Measurements from ENCODE around the gene ALLC. TPM values are rescaled to one million over a fixed set of nuclear protein-coding genes. Genes with fewer than 3 reads are reported as not detected.

Gene ALLC
- total RNA-seq, 1 experiment from 2014 or later, result not detected

DNA sequence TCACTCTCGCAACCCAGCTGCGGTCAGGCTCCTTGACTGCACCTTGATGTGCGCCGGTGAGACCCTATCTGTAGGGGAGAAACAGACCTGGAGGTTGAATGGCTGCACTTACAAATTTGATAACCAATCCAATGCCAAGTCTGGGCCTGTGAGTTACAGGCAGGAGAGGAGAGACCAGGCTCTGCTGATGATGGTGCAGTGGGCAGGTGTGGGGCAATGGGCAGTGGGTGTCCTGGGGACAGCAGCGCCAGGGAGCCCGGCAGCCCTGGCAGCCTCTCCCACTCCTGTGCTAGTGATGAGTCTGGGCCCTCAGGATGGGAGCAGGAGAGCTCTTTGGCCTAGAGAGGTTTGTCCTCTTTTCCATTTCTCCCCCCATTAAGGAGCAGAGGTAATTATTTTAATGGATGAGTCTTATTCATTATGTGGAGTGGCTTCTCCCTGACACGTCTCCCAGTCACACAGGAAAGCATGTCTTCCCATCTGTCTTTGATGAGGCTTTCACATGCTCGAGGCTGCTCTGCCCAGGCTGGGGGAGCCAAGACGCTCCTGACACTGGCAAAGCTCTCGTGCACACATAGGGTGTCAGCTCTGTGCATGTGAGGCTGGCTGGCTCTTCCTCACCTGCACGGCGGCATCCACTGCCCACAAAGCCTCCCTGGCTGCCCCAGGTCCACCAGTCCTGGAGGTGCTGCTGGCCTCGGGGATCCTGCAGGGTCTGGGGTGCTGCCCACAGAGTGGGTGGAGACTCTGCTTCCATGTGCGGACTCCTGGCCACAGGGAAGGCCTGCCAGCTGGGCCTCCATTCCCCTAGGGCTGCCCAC is 10.0 kb upstream of the ALLC start:
- no peaks in the 10 kb centered on the region for H3K27me3 ChIP-seq (ENCODE audit: low read length)
- H3K9me2 ChIP-seq (replicated peaks; ENCODE audit: insufficient read depth, low read length), result no peaks in the 10 kb centered on the region
- no peak overlapping the region for H2AFZ ChIP-seq (ENCODE audit: low read length)
- no peak overlapping the region for H3K4me2 ChIP-seq (ENCODE audit: low read depth, low read length, poor library complexity, severe bottlenecking)
- no peak overlapping the region for H3K27ac ChIP-seq (ENCODE audit: low read length)
- H3K36me3 ChIP-seq (ENCODE audit: insufficient read depth, low read length), result no peaks in the 10 kb centered on the region
- H4K20me1 ChIP-seq (ENCODE audit: insufficient read depth, low read depth, low read length), result no peaks in the 10 kb centered on the region
- H3K4me1 ChIP-seq (ENCODE audit: low read length), result peaks cover 19% of the 10 kb centered on the region
- H3K9ac ChIP-seq (ENCODE audit: low read length), result no peak overlapping the region
- H3K9me3 ChIP-seq (ENCODE audit: low read length), result no peaks in the 10 kb centered on the region
- H3K4me3 ChIP-seq (ENCODE audit: low read length), result no peak overlapping the region
- H3K79me2 ChIP-seq (ENCODE audit: low read length), result no peaks in the 10 kb centered on the region
- no peak for DNase-seq

DNA sequence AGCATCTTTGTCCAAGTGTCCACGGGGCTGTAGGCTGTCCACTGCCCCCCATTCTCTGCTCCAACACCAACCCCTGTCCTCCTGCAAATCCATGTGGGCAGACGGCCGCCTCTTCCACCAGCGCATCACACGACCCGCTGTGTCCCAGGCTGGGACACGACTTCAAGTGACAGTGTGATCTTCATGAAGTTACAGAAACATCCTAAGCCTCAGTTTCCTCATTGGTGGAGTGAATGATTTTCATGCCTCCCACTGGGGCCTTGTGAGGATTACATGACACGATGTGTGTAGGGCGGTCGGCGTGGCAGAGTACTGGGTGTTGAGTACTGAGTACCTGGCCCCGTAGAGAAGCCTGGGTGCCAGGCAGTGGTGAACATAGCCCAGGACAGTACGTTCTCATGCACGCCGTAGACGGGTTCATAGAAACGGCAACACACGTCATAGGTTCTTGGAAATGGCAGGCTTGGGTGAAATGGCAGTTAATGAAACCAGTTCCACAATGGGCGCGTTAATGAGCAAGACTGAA is 9.3 kb upstream of the ALLC start:
- Histone ChIP-seq H3K4me3 (ENCODE audit: low read length) (no peak overlapping the region), H3K9ac (ENCODE audit: low read length) (no peak overlapping the region)
- DNase-seq, result no peak

DNA sequence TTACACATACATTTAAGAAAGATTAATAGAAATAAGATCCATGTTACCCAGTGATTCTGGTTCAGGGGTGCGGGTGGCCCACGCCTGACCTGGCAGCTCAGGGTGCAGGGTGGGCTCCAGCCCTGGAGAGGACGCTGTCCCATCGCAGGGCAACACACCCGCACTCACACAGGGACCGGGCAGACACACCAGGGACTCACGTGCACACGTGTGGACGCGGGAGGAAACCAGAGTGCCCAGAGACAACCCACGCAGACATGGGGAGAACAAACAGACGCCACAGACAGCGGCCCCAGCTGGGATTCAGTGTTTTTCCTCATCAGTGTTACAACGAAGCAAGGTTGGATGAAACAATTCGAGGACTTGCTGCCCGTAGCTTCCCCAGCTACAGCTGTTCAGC is 8.4 kb upstream of the ALLC start:
- DNase-seq, result no peak
- H3K4me2 ChIP-seq (ENCODE audit: low read depth, low read length, poor library complexity, severe bottlenecking), result no peak overlapping the region
- H3K9ac ChIP-seq (ENCODE audit: low read length), result no peak overlapping the region
- no peak overlapping the region for H3K27ac ChIP-seq (ENCODE audit: low read length)
- H2AFZ ChIP-seq (ENCODE audit: low read length), result no peak overlapping the region
- H3K4me1 ChIP-seq (ENCODE audit: low read length), result peaks cover 19% of the 10 kb centered on the region
- no peaks in the 10 kb centered on the region for H3K9me3 ChIP-seq (ENCODE audit: low read length)
- no peaks in the 10 kb centered on the region for H4K20me1 ChIP-seq (ENCODE audit: insufficient read depth, low read depth, low read length)
- H3K9me2 ChIP-seq (replicated peaks; ENCODE audit: insufficient read depth, low read length), result no peaks in the 10 kb centered on the region
- no peaks in the 10 kb centered on the region for H3K36me3 ChIP-seq (ENCODE audit: insufficient read depth, low read length)
- H3K4me3 ChIP-seq (ENCODE audit: low read length), result no peak overlapping the region
- no peaks in the 10 kb centered on the region for H3K79me2 ChIP-seq (ENCODE audit: low read length)
- H3K27me3 ChIP-seq (ENCODE audit: low read length), result no peaks in the 10 kb centered on the region

More for the DNA sequence above, 9.3 kb upstream of the ALLC start:
- Histone ChIP-seq H3K4me2 (ENCODE audit: low read depth, low read length, poor library complexity, severe bottlenecking) (no peak overlapping the region), H4K20me1 (ENCODE audit: insufficient read depth, low read depth, low read length) (no peaks in the 10 kb centered on the region), H2AFZ (ENCODE audit: low read length) (no peak overlapping the region), H3K9me2 (replicated peaks; ENCODE audit: insufficient read depth, low read length) (no peaks in the 10 kb centered on the region), H3K4me1 (ENCODE audit: low read length) (peaks cover 19% of the 10 kb centered on the region), H3K9me3 (ENCODE audit: low read length) (no peaks in the 10 kb centered on the region), H3K79me2 (ENCODE audit: low read length) (no peaks in the 10 kb centered on the region), H3K36me3 (ENCODE audit: insufficient read depth, low read length) (no peaks in the 10 kb centered on the region), H3K27me3 (ENCODE audit: low read length) (no peaks in the 10 kb centered on the region), H3K27ac (ENCODE audit: low read length) (no peak overlapping the region)

- no peak for DNase-seq
- H3K4me2 ChIP-seq (ENCODE audit: low read depth, low read length, poor library complexity, severe bottlenecking), result peak overlapping the region; percentile 24
- no peaks in the 10 kb centered on the region for H3K79me2 ChIP-seq (ENCODE audit: low read length)
- H3K4me1 ChIP-seq (ENCODE audit: low read length), result peaks cover 19% of the 10 kb centered on the region
- no peaks in the 10 kb centered on the region for H3K36me3 ChIP-seq (ENCODE audit: insufficient read depth, low read length)
- H3K4me3 ChIP-seq (ENCODE audit: low read length), result no peak overlapping the region
- no peaks in the 10 kb centered on the region for H4K20me1 ChIP-seq (ENCODE audit: insufficient read depth, low read depth, low read length)
- H3K27me3 ChIP-seq (ENCODE audit: low read length), result no peaks in the 10 kb centered on the region
- H3K9me2 ChIP-seq (replicated peaks; ENCODE audit: insufficient read depth, low read length), result no peaks in the 10 kb centered on the region
- H3K9me3 ChIP-seq (ENCODE audit: low read length), result no peaks in the 10 kb centered on the region
- no peak overlapping the region for H2AFZ ChIP-seq (ENCODE audit: low read length)
- 0 out of 2 replicates have a peak overlapping the region, but pooled peaks have one; percentile 8 for H3K9ac ChIP-seq (ENCODE audit: low read length)
- no peak overlapping the region for H3K27ac ChIP-seq (ENCODE audit: low read length)
These were observed 7.7 kb upstream of the ALLC start for GRCh38 chr2:3650140-3650920.

- Histone ChIP-seq H3K27me3 (ENCODE audit: low read length) (no peaks in the 10 kb centered on the region), H3K9me3 (ENCODE audit: low read length) (no peaks in the 10 kb centered on the region), H3K9me2 (replicated peaks; ENCODE audit: insufficient read depth, low read length) (no peaks in the 10 kb centered on the region), H2AFZ (ENCODE audit: low read length) (peak overlapping the region; percentile 75), H3K9ac (ENCODE audit: low read length) (peak overlapping the region; percentile 52), H3K36me3 (ENCODE audit: insufficient read depth, low read length) (no peaks in the 10 kb centered on the region), H3K79me2 (ENCODE audit: low read length) (no peaks in the 10 kb centered on the region), H3K27ac (ENCODE audit: low read length) (peak overlapping the region; percentile 50; the same call in 1 of the 2 replicates), H4K20me1 (ENCODE audit: insufficient read depth, low read depth, low read length) (no peaks in the 10 kb centered on the region), H3K4me3 (ENCODE audit: low read length) (peak overlapping the region; percentile 56), H3K4me1 (ENCODE audit: low read length) (peaks cover 23% of the 10 kb centered on the region), H3K4me2 (ENCODE audit: low read depth, low read length, poor library complexity, severe bottlenecking) (peak overlapping the region; percentile 64)
- DNase-seq, result peak; percentile 92
These were observed 6.0 kb upstream of the ALLC start for GRCh38 chr2:3651691-3652648.

- Histone ChIP-seq H3K36me3 (ENCODE audit: insufficient read depth, low read length) (no peaks in the 10 kb centered on the region), H3K9ac (ENCODE audit: low read length) (no peak overlapping the region), H3K9me3 (ENCODE audit: low read length) (no peaks in the 10 kb centered on the region), H4K20me1 (ENCODE audit: insufficient read depth, low read depth, low read length) (no peaks in the 10 kb centered on the region), H3K79me2 (ENCODE audit: low read length) (no peaks in the 10 kb centered on the region), H3K4me3 (ENCODE audit: low read length) (no peak overlapping the region), H3K9me2 (replicated peaks; ENCODE audit: insufficient read depth, low read length) (no peaks in the 10 kb centered on the region), H3K4me1 (ENCODE audit: low read length) (peaks cover 23% of the 10 kb centered on the region), H3K27me3 (ENCODE audit: low read length) (no peaks in the 10 kb centered on the region), H2AFZ (ENCODE audit: low read length) (no peak overlapping the region), H3K27ac (ENCODE audit: low read length) (no peak overlapping the region), H3K4me2 (ENCODE audit: low read depth, low read length, poor library complexity, severe bottlenecking) (no peak overlapping the region)
- DNase-seq, result no peak
These were observed 4.9 kb upstream of the ALLC start for GRCh38 chr2:3652896-3653625.

- no peak for DNase-seq
- no peak overlapping the region for H3K27ac ChIP-seq (ENCODE audit: low read length)
- no peak overlapping the region for H3K9ac ChIP-seq (ENCODE audit: low read length)
- no peaks in the 10 kb centered on the region for H3K9me2 ChIP-seq (replicated peaks; ENCODE audit: insufficient read depth, low read length)
- no peaks in the 10 kb centered on the region for H3K79me2 ChIP-seq (ENCODE audit: low read length)
- no peaks in the 10 kb centered on the region for H3K36me3 ChIP-seq (ENCODE audit: insufficient read depth, low read length)
- H3K9me3 ChIP-seq (ENCODE audit: low read length), result no peaks in the 10 kb centered on the region
- no peak overlapping the region for H3K4me3 ChIP-seq (ENCODE audit: low read length)
- peaks cover 23% of the 10 kb centered on the region for H3K4me1 ChIP-seq (ENCODE audit: low read length)
- H3K4me2 ChIP-seq (ENCODE audit: low read depth, low read length, poor library complexity, severe bottlenecking), result no peak overlapping the region
- no peaks in the 10 kb centered on the region for H3K27me3 ChIP-seq (ENCODE audit: low read length)
- no peak overlapping the region for H2AFZ ChIP-seq (ENCODE audit: low read length)
- H4K20me1 ChIP-seq (ENCODE audit: insufficient read depth, low read depth, low read length), result no peaks in the 10 kb centered on the region
These were observed 4.0 kb upstream of the ALLC start for GRCh38 chr2:3654011-3654410.
